Stimulated activated CD8-positive, alpha-beta memory T cell treated with anti-CD3 and anti-CD28 coated beads, Interleukin-12 subunit alpha, Interleukin-12 subunit beta, amount 100 ng/mL, for 1 hour (primary cell): ENCODE results near the gene XRCC1.
"Not testable (repeated sequence)": the region's sequence is repeated elsewhere in the genome, so short reads cannot be mapped to it uniquely, and the experiment has no call there.

Experiments used
- DNase-seq: peaks from one replicate; pipeline ENCODE4 v3.0.0-alpha.2; 2020; ENCODE audit warnings: low read depth

The XRCC1 gene

DNA sequence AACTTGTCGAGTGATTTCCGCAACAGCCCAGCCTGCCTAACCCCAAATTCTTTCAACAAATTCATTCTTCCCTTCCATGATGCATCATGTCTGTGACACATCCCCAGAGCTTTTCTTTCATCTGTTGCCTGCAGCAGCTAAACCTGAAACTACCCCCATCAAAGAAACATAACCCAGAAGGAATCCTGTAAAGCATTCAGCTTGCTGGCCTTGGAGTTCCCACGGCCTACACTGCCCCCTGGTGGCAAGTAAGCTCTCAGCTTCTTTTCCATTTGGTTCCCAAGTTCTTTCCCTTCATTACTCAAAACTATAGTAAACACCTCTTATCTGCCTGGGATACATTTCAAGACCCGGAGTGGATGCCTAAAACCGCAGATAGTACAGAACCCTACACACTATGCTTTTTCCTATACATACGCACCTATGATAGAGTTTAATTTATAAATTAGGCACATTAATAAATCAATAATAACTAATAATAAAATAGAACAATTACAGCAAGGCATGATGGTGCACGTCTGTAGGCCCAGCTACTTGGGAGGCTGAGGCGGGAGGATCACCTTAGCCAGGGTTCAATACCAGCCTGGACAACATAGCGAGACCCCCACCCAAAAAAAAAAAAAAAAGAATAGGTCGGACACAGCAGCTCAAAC, 55.8 kb downstream of the XRCC1 start:
- peak; percentile 76 for DNase-seq

DNA sequence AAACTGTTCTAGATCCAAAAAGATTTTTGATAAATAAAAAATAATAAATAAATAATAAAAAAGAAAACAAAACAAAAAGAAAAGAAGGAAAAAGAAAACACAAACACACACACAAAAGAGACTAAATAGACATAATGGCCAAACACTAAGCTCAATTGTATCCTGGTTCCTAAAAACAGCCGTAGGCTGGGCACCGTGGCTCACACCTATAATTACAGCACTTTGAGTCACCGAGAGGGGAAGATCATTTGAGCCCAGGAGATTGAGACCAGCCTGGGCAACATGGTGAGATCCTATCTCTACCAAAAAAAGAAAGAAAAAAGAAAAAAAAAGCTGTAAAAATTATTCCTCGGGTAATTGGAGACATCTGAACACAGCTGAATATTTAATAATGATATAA, 57.3 kb downstream of the XRCC1 start:
- DNase-seq = no peak

GRCh38 chr19:43512399-43512798, 62.9 kb downstream of the XRCC1 start:
- DNase-seq = not testable (repeated sequence)

DNA sequence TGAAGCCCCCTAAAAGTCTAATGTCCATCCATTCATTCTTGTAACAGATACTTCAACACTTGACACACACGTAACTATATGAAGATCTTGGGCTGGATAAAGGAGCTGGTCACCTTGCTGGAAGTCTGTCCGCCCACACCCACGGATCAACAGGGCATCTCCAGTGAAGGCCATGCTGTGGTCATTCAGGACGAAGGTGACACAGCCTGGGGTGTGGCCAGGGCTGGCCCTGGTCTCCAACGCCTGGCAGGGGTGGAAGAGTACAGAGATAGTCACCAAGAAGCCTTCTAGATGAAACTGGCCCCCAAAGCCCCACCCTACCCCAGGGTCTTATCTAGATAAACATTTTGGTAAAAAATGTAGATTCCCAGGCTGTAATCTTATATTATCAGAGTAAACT, 64.0 kb downstream of the XRCC1 start:
- DNase-seq = no peak

- DNase-seq = no peak
Observed at GRCh38 chr19:43510713-43511112, 64.6 kb downstream of the XRCC1 start.

GRCh38 chr19:43507880-43508279, 67.4 kb downstream of the XRCC1 start:
- DNase-seq = no peak

- DNase-seq = no peak
Observed at GRCh38 chr19:43506629-43507028, 68.7 kb downstream of the XRCC1 start.

DNA sequence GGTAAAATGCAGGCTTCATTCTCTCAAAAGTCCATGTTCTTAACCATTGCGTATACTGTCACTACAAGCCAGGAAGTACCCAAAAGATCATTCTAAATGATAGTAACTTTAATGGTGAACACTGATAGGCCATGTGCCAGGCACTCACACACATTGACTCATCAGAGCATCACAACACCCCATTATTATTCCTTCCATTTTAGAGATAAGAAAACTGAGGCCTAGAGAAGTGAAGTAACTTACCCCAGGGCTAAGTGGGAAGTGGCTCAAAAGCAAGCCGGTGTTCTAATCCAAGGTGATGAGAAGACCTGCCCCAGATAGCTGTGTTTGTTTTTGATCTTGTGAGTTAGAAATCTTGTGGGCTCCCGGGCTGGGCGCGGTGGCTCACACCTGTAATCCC, 69.4 kb downstream of the XRCC1 start:
- no peak for DNase-seq

GRCh38 chr19:43505186-43505456, 70.2 kb downstream of the XRCC1 start:
- DNase-seq = no peak

GRCh38 chr19:43504426-43505185, 70.7 kb downstream of the XRCC1 start, which contains the start of gene PHLDB3:
Gene PHLDB3, minus strand, starts transcription at chr19:43504746. Its CDS starts 628 bp downstream, at chr19:43504118.
- DNase-seq = no peak

DNA sequence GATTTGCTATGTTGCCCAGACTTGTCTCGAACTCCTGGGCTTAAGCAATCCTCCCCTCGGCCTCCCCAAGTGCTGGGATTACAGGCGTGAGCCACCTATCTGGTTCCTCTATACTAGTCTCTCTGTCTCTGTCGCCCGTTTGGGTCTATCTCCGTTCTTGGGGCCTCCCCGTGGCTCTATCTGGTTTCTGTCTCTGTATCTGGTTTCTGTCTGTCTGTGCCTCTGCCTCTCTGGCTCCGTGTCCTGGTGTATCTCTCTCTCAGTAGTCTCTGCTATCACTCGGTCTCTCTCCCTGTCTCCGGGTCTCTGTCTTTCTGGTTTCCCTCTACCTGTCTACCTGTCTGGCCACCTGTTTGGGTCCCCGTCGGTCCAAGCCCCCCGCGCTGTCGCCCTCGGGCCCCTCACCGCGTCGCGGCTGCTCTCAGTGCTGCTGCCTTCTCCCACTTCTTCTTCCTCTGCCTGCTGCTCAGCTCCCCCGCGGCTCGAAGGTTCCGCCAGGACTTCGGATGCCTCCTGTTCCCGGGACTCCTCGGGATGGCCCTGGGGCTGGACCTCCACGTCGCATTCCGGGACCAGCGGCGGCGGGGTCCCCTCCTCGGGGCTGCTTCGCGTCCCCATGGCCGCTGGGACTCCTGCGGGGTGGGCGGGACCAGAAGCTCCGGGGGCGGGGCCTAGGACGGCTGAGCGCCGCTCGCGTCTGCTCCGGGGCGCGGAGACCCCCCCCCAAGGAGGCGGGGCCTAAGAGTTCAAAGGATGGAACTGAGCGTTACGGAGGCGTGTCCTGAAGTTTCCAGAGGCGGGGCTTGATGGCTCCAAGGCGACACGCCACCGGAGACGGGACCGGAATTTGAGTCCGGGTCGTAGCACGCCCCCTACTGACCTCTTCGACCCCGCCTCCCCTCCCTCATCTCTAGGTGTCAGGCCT, 71.6 kb downstream of the XRCC1 start:
- DNase-seq = peak; percentile 97

DNA sequence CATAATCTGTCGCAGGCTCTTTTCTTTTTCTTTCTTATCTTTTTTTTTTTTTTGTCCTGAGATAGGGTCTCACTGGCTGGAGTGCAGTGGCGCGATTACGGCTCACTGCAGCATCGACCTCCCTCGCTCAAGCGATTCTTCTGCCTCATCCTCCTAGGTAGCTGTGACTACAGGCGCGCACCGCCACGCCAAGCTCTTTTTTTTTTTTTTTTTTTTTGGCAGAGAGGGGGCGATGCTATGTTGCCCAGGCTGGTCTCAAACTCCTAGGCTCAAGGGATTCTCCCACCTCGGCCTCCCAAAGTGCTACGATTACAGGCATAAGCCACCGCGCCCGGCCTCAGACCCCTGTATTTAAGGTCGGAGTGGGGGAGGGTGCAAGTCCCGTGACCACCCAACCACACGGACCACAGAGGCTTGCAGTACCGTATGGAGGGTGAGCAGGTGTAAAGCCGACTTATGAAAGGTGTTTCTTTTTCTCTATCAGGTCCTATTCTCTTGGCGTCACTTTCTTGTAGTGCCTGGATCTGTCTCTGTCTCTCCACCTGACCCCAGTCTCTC, 72.8 kb downstream of the XRCC1 start:
- no peak for DNase-seq

- DNase-seq = no peak
Observed at GRCh38 chr19:43501661-43502418, 73.5 kb downstream of the XRCC1 start.

- DNase-seq = no peak
Observed at GRCh38 chr19:43499042-43499441, 76.3 kb downstream of the XRCC1 start.

GRCh38 chr19:43498233-43498842, 77.0 kb downstream of the XRCC1 start:
- DNase-seq = no peak

GRCh38 chr19:43496960-43497359, 78.4 kb downstream of the XRCC1 start:
- no peak for DNase-seq

GRCh38 chr19:43495082-43495481, 80.2 kb downstream of the XRCC1 start:
- no peak for DNase-seq
